HG03139 (cell line): Measurements from ENCODE around the gene SH3PXD2B.

ENCODE experiments used
- ATAC-seq: cut with Tn5 transposase; IDR thresholded peaks from one replicate; pipeline ENCODE4 v1.9.1; 2021; ENCODE audit not compliant: unreplicated experiment

The SH3PXD2B gene

DNA sequence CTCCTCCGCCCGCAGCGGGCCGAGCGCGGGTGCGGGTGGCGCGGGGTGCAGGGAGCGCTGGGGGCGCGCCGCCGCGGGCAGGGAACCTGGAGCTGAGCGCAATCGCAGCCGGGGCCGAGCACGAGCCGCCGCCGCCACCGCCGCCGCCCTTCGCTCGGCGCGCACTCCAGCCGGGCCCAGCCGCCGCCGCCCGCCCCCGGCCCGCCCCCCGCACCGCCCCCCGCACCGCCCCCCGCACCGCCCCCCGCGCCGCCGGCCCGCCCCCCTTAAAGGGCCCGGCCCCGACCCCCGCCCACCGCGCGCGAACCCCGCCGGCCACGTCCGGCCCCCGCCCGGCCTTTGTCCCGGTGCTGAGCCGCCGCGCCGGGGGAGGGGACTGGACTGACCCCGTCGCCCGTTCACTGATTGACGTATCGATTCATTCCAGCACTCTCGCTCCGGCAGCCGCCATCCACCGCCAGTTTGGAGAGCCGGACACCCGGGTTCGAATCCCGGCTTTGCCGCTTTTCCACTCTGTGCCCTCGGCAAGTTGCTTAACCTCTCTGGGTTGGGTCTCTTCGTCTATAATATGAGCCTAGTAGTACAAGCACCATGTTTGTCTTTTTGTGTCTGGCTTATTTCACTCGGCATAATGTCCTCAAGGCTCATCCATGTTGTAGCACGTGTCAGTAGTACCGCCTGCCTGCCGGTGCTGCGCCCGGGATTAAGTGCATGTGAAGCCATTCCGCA is at the start of gene SH3PXD2B:
SH3PXD2B (minus strand) TSS at position 168 of the 729 bp plus-strand sequence. CDS start 173 bp downstream, outside the sequence.
- no peak for ATAC-seq

DNA sequence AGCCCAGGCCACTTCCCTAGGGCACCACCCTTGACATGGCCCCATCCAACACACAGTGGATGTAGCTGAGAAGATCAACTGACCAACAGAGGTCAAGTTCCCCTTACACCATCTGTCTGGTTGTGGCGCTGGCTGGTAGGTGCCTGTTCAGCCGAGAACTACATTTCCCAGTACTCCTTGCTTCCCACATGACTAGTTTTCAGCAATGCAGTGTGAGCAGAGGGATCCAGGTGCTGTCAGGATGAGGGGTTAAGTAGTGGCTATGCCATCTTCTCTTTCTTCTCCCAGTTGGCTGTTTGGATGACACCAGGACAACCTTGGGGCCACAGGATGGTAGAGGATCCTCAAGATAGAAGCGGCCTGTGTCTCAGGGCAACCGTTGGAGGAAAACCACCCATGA is 48.6 kb upstream of the SH3PXD2B start:
- no peak for ATAC-seq

DNA sequence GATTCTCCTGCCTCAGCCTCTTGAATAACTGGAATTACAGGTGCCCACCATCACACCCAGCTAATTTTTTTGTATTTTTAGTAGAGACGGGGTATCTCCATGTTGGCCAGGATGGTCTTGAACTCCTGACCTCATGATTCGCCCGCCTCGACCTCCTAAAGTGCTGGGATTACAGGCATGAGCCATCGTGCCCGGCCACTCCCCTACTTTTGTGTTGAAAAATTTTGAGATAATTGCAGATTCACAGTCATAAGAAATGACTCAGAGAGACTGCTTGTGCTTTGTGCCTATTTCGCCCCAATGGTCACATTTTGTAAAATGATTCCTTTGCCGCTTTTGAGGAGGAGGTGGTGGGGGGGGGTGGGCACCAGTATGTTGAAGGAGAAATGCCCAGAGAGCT is 48.1 kb upstream of the SH3PXD2B start:
- ATAC-seq = no peak

DNA sequence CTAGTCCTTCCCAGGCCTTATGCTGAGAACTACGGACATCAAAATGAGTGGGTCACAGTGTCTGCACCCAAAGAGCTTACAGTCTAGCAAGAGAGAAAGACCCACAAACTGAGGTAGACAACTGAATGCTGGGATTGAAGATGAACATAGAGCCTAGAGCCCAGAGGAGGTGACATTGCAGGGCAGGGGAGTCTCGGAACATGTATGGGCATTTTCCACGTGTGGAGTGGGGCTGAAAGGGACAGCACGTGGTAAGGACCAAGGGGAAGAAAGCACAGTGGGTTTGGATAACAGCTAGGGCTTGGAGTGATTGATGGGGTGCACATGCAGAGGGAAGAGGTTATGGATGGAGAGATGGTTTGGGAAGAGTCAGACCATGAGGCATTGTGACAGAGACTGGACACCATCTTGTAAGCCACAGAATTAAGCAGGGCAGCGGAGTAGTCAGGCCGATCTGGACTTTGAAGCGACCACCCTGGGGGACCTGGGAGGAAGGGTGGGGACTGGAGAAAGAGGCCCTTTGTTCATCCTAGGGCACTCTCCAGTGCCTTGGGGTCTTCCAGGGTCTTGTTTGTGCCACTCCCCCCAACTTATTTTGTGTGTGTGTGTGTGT is 47.5 kb upstream of the SH3PXD2B start:
- ATAC-seq = no peak

DNA sequence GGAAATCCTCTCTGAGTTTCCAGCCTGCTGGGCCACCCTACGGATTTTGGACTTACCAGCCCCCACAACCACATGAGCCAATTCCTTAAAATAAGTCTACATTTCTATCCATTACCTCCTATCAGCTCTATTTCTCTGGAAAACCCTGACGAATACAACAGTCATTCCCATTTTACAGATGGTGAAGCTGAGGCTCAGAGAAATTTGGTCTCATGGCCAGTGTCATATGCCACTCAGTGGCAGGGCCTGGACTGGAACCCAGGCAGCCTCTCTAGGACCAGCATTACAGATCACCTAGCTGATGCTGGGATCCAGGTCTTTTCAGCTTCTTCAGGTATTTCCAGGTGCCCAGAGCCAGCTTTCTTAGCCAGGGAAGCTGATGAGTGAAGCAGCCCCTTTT is 45.0 kb upstream of the SH3PXD2B start:
- no peak for ATAC-seq

DNA sequence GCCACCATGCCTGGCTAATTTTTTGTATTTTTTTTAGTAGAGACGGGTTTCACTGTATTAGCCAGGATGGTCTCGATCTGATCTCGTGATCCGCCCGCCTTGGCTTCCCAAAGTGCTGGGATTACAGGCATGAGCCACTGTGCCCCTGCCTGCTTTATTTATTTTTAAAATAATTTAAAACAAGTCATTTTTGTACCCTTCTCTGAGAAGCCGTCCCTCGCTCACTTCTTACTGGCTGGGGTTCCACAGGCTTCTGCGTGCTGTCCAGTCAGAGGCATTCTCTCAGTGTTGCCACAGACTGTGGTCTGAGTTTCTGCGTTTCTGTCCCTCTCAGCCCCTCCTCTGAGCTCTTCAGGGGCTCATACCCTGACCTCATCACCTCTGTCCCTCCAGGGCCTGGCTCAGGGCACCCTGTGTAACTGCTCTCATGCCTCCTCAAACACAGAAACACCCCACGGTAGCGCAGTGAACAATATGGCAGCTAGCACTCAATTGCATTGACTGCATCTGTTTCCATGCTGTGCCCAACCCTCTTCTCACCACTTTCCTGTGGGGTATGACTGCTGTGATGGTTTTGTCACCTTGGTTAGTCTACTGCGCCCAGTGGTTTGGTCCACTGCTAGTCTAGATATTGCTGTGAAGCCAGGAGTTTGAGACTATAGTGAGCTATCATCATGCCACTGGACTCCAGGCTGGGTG is 44.3 kb upstream of the SH3PXD2B start:
- no peak for ATAC-seq

DNA sequence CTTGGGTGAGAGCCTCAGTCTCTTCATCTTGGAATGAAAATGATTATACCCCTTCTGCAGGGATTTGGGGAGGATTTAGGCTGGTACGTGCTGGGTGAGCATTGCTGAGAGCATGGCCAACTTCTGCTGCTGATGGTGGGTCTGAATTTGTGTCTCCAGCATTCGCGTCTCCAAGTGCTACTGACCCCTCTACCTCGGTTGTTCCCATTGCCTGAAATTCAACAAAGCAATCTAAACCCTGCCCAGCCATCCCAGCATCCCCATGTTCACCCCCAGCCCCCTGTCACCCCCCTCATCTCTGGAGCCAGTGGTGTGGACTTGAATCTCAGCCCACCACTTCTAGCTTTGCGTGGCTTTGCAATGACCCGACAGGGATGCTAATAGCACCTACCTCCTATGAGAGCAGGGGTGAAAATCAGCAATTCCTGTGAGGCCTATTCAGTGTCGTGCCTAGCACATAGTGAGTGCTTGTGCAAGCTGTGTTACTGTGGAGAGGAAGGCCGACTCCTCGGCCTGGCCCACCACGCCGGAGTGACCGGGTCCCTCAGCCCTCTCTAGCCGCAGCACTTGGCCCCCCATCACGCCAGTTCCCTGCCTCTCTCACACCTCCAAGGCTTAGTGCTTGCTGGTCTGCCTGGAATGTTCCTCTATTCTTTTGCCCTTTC is 43.4 kb upstream of the SH3PXD2B start:
- no peak for ATAC-seq

DNA sequence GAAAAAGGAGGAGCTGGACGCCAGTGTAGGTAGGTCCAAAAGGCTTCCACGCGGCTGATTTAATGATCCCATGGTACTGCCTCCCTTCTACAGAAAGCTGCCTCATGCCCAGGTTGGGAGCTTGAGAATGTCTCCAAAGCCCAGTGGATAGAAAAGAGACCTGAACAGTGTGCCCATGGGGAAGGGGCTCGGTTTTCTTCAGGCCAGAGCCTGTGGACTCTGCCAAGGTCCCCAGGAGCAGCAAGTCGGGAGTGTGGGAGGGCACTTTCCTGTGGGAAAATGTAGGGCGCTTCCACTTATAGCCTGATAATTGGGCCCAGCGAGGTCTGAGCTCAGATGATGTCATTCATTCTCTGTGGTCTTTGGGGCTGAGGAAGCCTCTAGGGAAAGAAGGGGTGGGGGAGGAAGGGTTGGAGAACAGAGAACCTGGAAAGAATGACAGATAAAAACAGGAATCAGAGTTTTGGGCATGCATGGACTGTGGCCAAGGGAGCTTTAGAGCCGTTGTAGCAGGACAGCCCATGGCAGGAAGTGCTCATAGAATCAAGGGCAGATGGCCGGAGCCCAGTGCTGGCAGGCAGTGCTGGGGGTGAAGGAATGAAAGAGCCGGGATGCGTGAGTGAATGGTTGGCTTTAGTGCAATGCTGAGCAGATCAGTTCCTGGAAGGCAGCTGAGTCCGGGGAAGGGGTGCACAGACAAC is 42.5 kb upstream of the SH3PXD2B start:
- no peak for ATAC-seq

DNA sequence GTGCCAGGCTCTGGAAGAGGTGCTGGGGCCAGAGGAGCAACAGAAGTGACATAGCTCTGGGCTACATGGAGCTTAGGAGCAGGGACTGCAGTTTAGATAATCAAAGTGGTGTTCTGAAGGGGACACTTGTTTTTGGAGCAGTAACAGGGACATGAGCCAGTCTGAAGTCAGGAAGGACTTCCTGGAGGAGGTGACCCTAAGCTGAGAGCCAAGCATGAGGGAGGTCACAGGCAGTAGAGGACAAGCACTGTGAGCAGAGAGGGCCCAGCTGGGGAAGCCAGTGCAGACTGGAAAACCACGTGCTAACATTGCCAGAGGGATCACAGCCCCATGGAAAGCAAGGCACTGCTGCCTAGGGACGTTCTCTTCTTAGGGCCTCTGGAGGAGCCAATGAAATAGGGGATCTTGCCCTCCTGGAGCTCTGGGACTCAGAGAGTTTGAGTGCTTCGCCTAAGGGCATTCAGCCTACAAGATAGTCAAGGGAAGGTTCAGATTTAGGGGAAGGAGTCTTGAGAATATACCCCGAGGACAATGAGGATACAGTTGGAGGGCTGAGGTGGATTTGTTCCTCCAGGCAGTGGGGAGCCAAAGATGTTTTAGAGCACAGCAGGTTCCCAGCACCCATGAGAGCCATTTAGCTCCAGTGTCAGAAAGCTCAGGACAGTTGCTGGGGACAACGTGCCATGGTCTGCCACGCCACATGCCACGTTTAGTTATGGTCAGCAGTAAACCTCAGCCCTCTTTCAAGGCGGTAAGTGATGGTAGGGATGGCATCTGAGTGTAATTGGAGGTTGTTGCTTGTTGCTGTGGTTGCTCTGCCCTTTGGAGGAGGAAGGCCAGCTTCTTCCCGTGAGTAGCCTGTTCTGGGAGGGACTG is 40.5 kb upstream of the SH3PXD2B start:
- ATAC-seq = no peak

DNA sequence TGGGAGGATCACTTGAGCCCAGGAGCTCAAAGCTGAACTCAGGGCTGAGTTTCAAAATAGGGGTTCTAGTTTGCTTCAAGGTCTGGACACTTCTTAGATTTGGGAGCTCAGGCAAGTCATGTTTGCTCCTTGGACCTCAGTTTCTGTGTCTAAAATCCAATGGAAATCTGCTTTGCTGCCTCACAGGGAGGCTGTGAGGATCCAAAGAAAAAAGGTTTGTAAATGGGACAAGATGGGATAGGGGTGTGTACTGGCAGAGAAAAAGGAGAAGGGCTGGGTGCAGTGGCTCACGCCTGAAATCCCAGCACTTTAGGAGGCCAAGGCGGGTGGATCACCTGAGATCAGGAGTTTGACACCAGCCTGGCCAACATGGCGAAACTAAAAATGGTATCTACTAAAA is 39.6 kb upstream of the SH3PXD2B start:
- ATAC-seq = no peak

DNA sequence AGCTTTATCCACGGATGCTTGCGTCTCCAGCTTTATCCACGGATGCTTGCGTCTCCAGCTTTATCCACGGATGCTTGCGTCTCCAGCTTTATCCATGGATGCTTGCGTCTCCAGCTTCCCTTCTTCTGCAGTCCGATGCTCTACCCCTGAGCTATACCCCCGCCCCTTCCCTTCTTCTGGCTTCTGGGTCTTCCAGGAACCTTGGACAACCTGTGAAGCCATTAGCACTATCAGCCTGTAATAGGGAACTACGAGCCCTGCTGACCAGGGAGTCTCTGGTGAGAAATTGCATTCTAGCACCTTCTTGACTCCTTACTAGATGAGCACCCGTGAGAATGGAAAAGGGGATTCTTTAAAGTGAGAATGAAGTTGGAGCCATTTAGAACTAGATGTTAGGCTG is 39.1 kb upstream of the SH3PXD2B start:
- ATAC-seq = no peak

DNA sequence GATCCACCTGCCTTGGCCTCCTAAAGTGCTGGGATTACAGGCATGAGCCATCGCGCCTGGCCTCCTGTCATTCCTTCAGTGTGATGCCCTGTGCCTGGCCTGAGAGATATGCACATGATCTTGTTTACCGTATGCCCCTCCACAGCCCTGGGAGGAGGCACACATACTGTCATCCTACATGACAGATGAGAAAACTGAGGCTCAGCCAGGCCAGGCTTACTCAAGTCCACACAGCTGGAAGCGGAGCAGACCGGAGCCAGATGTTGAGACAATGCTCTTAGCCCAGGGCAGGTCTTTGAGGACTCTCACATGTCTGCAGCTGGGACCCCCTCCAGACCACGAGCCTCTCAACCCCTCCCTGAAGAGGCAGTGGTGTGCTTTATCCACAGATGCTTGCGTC is 38.7 kb upstream of the SH3PXD2B start:
- no peak for ATAC-seq

DNA sequence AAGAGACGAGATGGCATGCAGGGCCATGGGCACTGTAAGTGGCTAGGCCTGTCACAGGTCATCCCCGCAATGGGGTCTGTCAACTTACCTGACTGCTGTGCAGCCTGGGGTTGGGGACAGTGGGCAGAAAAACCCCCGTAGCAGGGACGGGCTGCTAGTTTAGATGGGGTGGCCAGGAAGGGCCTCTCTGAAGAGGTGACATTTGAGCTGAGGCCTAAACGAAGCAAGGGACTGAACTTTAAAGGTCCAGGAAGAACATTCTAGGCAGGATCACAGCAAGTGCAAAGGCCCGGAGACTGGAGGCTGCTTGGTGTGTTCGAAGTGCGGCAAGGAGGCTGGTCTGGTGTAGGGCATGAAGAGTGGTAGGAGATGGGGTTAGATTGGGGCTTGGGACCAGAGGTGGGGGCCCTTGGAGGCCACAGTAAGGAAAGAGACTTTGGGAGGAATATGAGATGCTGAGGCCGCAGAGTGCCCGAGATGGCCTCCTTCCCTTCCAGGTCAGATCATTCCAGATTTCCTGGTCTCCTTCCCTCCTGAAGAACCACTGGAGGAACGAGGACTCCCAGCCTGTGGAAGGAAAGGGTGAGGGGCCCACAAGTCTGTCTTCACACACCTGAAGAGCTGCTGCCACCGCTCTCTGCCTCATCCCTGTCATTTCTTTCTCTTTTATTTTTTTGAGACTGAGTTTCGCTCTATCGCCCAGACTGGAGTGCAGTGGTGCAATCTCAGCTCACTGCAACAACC is 37.9 kb upstream of the SH3PXD2B start:
- no peak for ATAC-seq

DNA sequence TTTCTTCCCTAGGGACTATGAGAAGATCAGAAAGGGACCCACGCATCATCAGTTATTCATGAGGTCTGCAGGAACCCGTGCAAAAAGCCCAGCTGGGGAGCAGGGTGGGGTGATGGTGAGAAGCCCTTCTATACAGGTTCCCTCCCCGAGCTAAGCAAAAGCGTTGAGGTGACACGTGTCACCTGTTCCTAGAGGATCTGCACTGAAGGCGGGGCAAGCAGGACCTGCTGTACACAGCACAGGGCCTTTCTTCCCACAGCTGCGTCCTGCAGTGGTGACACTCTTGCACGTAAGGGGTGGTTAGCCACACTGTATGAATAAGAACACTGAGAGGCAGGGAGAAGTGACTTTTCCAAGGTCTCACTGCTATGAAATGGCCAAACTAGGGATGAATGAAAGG is 37.2 kb upstream of the SH3PXD2B start:
- no peak for ATAC-seq

DNA sequence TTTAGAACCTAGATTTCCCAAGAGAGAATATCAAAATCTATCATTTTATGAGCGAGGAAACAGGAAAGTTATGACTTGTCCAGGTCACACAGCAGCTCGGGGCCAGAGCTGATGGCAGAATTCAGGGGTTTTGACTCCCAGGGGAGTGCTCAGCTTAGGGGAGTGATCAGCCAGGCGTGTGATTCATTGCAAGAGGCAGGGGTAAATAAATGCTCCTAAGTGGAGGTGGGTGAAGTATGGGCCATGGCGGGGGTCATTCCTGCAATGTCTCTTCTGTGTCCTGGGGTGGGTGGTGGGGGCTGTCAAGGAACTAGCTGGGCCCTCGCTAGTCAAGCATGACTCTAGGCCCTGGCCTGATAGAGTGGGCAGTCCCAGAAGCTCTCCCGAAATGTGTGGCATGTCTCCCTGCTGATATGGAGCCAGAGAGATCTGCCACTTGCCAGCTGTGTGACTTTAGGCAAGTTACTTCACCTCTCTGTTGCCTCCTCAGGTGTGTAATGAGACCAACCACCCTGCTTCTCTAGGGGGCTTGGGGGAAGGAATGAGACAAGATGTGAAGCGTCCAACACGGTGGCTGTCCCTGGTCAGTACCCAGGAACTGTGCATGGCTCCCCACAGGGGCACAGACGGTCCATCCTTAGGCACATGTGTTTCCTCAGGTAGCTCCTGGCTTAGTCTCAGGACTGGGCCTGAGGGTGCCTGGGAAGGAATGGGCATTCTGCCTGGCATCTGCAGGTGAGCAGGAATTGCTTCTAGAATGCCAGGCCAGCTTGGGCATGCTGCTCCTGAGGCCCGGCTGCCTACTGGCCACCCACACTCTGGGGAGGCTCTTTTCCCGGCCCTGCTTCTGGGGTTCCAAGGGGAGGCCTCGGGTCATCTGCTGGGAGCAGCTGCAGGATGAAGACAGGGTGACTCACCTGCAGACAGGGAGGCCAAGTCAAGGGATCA is 36.5 kb upstream of the SH3PXD2B start:
- ATAC-seq = no peak

DNA sequence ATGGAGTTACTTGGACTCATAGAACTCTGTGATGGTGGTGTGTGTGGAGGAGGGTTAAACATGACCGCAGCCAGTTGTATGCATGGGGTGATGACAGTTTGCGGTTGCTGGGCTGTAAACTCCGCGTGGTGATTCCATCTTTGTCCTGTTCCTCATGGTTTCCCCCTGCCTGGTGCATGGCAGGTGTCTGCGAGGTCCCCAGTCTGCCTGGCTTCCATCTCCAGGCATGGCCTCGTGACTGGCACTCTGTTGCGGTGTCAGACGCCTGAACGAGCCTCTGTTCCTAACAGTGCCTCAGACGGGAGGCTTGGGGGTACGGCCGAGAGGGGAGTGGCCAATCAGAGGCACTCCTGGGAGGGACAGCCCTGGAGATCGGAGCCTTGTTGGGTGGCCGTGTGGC is 33.9 kb upstream of the SH3PXD2B start:
- ATAC-seq = no peak

DNA sequence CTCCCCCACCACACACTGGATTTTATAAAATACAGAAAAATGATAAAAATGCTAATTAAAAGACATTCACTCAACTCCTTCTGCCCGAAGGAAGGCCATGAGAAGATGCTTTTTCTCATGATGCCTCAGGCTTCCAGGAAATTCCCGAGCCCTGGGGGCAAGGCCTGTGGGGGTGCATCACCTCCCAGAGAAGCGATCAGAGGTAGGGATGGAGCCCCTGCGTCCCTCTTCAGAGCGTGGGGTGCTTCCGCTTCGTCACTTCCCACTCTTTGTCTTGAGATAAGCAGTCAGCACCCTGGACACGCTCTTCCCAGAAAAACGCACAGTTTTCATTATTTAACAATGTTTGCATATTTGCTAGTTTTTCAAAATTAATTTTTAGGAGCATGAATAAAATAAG is 33.3 kb upstream of the SH3PXD2B start:
- ATAC-seq = no peak

DNA sequence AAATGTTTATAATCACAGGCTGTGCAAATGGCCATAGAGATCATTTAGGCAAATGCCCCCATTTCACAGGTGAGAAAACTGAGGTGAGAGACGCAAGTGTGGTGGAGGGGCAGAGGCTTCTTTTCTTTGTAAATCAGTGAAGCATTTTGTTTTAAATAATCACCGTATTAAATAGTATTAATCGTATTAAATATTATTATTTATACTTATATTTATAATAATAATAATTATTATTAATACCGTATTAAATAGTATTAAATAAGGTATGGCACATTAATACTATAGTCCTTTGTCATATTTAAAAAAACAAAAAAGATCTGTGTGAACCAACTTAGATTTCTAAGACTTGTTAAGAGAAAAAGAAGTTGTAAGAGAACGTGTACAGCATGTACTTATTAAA is 32.6 kb upstream of the SH3PXD2B start:
- ATAC-seq = no peak
